SHP77 (cell line): ENCODE measurements around the gene C19orf67.

ENCODE experiments used
- DNase-seq, 2 experiments: peaks; one replicate each; lab custom pipeline; 2025; lab: John Stamatoyannopoulos, UW

Gene C19orf67

GRCh38 chr19:14085309-14085995 lies at the start of gene C19orf67:
Gene C19orf67, minus strand, starts transcription at chr19:14085783. Its CDS starts 156 bp downstream, at chr19:14085627.
- no peak for DNase-seq

GRCh38 chr19:14135355-14135754 lies 49.8 kb upstream of the C19orf67 start:
- DNase-seq = no peak

DNA sequence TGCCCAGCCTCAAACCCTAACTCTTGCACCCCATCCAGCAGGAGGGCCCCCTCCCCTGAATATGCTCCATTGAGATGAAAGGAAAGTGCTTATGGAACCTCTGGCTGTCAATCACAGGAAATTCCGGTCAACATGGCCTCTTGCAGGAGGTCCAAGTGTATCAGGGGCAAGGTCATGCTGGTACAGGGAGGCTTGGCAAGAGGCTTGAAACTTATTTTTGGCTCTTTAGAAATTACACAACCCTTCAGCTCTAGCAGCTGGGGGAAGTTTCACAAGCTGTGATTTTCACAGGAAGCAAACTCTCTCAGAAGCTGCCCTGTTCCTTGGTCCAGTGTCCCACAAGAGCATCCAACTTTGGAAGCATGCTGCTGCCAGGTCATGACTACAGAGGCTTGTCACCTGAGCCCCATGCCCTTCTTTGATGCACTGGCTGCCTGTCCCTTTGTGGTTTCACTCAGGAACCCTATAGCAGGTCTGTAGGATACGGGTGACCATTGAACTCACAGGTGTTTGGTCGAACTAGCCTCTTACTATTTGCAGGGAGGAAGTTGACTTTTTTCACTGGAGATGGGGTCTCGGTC lies 42.4 kb upstream of the C19orf67 start:
- DNase-seq = no peak

DNA sequence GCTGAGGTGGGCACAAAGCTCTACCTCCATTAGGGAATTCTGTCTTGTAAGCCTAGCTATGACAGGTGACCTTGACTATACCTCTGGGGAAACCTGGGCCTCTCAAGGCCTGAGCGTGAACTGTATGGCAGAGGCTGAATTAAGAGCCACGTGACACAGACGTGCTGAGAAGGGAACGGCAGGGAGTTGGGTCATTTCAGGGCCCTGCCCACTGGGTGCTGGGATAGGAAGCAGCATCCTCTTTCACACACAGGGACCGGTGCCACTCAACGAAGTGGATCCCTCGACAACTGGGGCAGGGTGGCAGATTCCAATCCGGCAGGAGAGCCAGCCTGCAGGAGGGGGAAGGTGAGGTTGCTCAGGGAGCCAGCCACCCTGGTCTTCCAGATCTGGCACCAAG lies 41.6 kb upstream of the C19orf67 start:
- no peak for DNase-seq

GRCh38 chr19:14122924-14123323 lies 37.3 kb upstream of the C19orf67 start:
- DNase-seq = no peak

DNA sequence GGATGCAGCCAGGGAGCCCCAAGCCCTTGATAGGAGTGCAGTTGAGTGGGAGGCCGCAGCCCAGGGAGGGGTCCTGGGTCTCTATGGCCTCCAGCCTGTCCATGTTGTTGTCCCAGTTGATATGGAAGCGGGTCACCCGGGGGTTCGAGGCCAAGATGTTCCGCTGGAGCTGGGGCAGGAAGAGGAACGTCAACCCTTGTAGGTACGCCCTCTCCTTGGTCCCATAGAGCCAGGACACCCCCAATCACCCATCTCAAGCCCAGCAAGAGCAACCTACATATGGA lies 34.9 kb upstream of the C19orf67 start:
- no peak for DNase-seq

- no peak for DNase-seq
These were observed 34.3 kb upstream of the C19orf67 start for GRCh38 chr19:14119644-14120496.

GRCh38 chr19:14119146-14119545 lies 33.6 kb upstream of the C19orf67 start:
- DNase-seq = no peak

DNA sequence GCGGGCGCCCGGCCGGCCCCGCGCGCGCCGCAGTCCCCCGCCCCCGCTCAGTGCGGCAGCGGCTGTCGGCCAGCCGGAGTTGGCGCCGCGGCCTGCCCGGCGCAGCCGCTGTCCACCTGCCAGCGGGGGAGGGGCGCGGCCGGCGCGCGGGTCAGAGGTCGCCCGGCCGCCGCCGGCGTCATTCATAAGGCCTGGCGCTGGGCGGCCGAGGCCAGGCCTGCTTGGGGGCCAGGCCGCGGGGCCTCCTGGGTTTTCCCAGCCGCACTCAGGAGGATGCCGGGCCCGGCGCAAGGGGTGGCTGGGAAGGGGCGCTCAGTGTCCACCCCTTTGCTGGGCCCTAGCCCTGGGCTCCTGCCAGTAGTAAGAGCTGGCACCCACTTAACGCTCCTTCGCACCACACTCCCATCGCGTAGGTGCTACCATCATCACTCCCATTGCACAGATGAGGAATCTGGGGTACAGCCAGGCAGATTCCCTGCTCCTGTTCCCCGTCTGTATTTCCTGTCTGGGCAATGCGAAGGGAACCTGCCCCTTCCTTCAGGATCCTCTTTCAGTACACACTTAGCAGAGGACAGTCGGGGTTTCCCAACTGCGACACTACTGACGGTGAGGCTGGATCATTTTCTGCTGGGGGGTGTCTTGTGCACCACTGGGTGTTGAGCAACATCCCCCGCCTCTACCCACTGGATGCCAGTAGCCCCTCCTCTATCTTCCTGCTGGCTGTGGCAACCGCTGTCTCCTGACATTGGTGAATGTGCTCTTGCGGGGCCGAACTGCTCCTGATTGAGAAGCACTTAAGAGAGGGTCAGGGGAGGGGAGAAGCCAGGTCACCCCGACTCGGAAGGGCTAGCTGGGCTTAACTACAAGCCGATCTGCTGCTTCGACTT lies 32.8 kb upstream of the C19orf67 start:
- peak; percentile 50 to 56 for DNase-seq

DNA sequence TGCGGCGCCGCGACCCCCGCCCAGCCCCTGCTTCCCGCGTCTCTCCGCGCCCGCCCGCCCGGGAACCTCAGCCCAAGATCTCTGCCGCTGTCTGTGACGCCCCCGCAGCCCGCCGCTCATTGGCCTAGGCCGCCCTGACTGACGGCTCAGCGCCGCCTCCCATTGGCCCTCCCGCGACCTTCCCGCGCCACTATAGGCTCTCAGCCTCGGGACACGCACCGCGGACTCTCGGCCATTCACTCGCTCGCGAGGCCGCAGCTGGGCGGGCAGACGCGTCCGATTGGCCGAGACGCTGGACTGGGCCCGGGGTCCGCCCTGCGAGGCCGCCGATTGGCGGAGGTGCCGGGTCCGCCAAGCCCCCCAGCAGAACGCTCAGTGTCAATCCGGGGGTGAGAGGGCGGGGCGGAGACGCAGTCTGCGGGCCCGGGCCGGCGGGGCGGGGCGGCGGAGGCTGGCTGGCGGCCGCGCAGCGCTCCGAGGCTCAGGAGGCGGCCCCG lies 32.1 kb upstream of the C19orf67 start, which contains the start of gene PRKACA:
Gene PRKACA, minus strand, starts transcription at position 95 of the 497 bp plus-strand sequence. CDS start 215 bp downstream, outside the sequence.
- peak; percentile 95 to 98 for DNase-seq

- DNase-seq = no peak
These were observed 31.5 kb upstream of the C19orf67 start for GRCh38 chr19:14116918-14117578.

DNA sequence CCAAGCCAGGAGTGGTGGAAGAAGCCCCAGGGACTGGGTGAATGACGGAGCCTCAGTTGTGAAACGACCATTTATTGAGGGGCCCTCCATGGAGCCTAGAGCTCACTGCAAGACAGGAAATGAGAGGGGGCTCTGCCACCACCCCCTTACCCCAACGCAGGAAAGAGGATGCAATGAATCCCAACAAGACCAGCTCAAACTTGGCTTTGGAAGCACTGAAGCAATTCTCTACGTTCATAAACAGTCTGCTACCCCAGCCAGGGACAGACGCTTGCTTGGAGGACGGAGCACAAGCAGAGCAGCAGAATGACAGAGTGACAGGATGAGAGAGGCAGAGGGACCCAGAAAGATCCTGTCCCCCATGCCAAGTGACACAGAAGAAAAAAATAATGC lies 30.9 kb upstream of the C19orf67 start:
- DNase-seq = no peak

- no peak for DNase-seq
These were observed 30.2 kb upstream of the C19orf67 start for GRCh38 chr19:14115756-14116155.

- no peak for DNase-seq
These were observed 29.3 kb upstream of the C19orf67 start for GRCh38 chr19:14114854-14115253.

GRCh38 chr19:14114439-14114838 lies 28.9 kb upstream of the C19orf67 start:
- no peak for DNase-seq

- DNase-seq = no peak
These were observed 28.3 kb upstream of the C19orf67 start for GRCh38 chr19:14113762-14114414.

DNA sequence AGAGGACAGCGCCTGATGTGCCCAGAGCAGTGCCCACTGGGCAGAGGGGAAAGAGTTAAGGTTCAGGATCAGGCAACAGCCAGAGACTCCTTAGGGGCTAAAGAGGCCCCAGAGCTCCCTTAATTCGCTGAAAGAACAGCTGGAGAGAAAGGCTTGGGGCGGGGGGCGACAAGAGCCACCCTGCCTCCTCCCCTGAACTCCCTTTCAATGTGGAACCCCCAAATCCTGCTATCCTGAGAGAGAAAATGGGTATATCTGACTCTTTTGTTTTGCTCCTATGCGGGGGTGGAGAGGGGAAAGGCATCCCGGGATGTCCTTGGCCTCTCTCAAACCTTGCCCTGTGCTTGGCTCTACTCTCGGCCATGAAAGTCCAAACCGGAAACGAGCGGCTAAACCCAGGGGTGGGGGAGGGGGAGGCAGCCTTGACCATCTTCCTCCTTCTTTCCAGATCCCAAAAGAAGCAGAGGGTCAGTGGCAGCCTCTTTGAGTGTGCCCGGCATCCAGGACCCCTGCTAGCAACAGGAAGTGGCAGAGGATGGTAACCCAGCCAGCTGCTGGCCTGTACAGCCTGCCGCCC lies 27.3 kb upstream of the C19orf67 start:
- no peak for DNase-seq

DNA sequence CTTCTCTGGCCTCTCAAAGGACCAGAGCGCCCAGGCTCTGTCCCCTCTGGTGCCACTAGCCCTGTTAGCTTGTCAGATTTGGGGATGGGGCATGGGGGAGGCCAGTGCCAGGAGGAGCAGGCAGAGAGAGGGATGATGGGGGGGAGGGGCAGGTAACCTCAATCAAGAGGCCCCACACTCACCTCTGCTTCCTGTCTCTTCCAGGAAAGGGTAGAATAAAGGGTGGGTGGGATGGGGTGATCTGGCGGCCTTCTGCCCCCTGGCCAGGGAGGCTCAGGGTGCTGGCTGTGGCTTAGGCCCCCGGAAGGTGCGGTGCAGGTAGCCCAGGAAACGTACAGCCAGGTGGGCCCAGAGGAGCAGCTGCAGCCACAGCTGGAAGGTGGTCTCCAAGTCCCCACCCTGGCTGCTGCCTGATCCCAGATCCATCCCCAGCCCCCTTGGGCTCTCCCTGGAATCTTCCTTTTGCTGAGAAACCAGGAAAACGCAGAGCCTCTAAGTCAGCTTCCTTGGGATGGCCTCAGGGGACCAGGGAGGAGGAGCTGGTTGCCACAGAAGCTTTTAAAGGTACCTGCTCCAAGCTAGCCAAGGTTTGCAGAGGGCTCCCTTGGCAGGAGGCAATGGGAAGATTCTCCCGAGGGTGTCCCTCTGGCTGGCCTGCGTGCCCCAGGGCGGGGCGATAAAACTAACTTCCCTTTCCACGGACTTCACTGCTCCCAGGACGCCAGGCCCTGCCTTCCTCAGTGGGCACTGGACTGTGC lies 26.6 kb upstream of the C19orf67 start:
- no peak for DNase-seq

- DNase-seq = no peak
These were observed 25.9 kb upstream of the C19orf67 start for GRCh38 chr19:14111486-14111885.

DNA sequence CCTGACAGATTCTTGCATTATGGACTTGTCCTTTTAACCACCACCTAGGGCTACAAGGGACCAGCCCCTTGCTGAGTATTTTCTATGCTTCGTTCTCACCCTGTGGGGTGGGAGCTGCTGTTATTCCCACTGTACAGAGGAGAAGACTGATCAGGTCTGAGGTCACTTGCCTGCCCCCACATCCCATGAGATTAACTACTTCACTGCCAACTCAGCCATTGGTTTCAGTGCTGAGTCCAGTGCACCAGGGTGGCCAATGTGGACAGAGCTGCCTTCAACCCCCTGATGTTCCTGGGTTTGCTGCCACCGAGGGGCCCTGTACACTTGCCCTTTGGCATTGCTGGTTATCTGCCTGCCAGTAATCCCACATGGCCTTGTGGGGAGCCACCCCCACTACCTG lies 25.1 kb upstream of the C19orf67 start:
- DNase-seq = no peak
